ENCODE results near the gene ABI3BP.

The ABI3BP gene

DNA sequence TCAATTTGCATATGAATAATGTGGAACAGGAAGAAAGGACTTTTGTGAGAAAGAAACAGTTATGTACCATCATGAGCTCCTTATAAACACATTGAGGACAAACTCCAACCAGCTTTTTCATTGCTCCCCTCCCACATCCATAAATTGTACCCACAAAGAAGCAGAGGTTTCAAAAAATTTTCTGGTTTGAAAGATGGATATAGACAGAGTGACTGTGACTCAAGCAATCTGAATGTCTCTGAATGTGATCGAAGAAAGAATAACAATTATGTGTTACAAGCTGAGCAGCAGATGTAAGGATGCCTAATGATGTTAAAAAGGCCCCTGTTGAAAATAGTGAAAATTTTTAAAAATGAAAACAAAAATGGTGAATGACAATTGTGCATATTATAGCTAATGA lies 156.6 kb downstream of the ABI3BP start:
- no peak for DNase-seq (ENCODE audit: low read depth in 2 of 2)

DNA sequence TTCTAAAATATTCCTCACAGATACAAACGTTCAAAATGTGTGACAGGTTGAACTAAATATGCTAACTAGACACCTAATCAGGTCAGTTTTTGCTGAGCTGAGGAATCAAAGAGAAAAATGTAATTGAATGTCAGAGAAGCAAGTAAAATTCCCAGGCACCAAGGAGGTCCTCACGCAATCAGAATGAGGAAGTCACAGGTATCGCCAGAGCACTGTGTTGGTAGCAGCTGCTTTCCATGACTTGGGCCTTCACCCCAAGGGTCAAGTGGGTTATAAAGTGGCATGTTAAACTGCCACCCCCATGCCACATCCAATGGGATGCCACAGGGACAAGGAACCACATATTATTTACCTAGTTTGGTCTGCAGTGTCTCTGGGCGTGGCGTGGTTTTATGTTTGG lies 158.9 kb downstream of the ABI3BP start:
- no peak for DNase-seq (ENCODE audit: low read depth in 2 of 2)

DNA sequence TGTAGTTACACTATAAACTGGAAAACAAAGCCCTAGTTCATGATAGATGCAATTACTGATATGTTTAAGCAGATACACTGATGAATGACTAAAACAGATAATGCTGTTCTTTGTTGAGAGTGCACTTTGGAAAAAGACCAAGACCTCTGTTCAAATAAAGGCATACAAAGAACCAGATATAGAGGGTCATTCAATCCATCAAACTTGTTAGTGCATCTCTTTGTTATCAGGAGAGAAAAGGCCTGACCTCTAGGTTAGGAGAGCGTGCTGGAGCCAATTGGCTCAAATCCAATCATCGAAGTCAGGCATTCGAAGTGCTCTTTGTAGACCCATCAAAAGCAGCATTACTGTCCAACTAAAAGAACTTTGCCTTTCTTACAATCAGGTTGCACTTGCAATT lies 159.7 kb downstream of the ABI3BP start:
- DNase-seq (ENCODE audit: low read depth in 2 of 2): no peak

DNA sequence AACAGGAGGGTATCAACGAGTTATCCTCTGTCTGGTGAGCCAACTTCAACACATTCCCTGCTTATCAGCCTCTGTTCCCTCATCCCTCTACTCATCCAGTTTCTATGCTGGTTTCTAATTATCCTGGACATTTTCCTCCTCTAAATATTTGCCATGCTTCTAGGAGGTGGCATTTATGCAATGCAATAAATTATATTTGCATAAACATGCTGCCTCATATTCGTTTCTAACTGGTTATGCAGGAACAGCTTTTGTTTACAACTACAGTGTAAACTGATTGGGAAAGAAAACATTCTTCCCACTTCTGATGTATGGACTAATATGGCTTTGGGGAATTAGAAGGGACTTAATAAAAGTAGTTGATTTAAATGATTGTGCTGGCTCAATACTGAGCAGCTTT lies 161.6 kb downstream of the ABI3BP start:
- no peak for DNase-seq (ENCODE audit: low read depth in 2 of 2)

DNA sequence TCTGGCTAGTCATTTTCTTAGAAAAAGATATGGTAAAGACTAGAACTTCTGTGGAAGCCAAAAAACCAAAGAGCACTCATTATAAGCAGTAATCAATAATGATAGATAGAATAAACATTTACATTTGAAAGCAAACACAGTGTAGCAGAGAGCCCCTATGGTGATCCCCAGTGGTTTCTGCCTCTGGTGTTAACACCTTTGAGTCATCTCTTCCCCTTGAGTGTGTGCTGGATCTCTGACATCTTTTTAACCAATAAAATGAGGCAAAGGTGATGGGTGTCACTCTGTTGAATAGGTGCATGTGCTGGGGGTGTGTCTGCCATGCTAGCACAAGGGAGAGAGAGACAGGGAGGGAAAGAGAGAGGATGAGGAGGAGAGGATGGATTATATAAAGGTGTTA lies 162.3 kb downstream of the ABI3BP start:
- no peak for DNase-seq (ENCODE audit: low read depth in 2 of 2)

DNA sequence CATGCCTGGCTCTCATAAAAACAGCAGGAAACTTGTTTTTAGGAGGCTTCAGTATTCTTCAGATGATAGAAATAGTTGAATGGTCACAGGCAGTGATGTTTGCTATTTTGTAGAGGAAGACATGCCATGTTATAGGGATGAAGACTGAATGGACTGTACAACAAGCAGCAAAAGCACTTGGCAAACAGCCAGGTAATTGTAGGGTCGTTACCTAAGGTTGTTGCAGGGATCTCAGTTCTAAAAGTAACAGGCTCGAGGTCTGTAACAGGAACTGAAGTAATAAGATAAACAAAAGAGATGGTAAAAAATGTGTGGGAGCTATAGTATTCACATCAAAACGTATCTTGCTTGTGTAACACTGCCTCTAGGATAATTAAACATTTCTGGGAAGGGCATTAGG lies 167.6 kb downstream of the ABI3BP start:
- no peak for DNase-seq (ENCODE audit: low read depth in 2 of 2)

DNA sequence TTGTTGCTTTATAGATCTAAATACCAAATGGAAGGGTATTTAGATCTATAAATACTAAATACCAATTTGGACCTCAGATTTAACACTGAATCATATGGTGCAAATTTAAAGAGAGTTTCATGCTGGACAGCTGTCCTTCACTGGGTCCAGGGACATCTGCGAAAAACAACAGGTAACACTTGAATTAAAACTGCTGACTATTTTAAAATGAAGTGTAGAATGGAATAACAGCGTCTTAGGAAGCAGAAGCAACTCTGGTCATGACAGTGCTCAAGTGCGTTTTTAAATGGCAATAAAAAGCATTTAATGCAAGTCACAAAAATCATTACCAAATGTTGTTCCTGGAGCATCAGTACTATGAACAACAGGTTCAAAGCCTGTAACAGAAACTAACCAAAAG lies 177.6 kb downstream of the ABI3BP start:
- no peak for DNase-seq (ENCODE audit: low read depth in 2 of 2)

DNA sequence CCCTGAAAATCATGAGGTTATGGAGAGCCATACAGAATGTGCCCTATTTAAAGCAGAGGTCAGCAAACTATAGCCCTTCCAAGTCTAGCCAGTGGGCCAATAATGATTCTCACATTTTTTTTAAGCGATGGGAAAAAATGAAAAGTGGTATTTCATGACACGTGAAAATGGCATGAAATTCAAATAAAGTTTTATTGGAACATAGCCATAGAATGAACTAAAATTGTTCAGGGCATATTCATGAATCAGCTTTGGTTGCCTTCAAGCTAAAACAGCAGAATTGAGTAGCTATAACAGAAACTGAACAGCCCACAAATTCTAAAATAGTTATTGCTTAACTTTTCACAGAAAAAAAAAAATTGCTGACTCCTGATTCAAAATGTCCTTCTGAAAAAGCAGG lies 179.4 kb downstream of the ABI3BP start:
- no peak for DNase-seq (ENCODE audit: low read depth in 2 of 2)

DNA sequence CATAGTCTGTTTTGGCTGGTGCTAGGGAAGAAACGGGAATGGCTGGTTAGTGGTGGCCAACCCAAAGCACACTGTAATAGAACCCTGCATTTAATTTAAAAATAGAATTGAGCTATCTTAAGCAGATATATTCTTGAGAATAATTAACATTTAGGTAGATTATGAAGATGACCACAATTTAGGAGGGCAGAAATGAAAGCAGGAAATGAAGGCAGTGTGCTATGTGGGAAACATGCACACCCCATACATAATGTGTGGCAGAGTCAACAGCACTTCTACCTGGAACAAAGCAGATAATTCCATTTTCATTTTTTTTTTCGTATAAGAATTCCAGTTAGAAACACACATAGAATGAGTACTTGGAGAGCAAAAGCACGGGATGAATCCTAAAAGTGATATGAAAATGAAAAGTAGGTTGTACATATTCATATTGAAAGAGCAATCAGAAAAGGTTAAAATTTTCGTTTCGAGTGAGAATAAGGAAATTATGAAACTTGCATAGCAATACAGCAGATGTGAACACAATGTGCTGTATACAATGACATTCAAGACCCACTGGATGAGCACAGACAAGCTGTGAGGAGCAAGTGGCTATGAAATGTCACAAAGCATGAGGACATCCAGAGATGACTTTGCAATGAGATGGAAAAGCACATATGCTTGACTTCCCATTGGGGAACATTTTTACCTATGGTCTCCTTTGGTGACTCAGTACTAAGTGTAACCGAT lies 181.3 kb downstream of the ABI3BP start:
- DNase-seq (ENCODE audit: low read depth in 2 of 2): no peak

DNA sequence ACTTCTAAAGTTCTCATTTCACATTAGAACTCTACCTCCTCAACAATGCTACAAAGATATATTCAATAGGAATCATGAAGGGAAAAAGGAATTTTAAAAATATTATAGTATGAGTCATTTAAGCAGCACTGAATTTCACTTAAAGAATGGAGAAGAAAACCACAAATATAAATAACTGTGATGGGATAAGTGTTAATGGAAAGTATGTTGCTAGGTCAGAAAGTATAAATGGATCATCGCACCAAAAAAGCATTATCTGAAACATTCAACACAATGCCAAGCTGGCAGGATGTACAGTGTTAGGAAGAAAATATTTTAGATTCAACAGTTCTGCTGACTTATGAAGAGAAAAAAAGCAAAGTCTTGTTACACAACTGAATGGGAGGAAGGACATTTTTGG lies 182.6 kb downstream of the ABI3BP start:
- DNase-seq (ENCODE audit: low read depth in 2 of 2): no peak

DNA sequence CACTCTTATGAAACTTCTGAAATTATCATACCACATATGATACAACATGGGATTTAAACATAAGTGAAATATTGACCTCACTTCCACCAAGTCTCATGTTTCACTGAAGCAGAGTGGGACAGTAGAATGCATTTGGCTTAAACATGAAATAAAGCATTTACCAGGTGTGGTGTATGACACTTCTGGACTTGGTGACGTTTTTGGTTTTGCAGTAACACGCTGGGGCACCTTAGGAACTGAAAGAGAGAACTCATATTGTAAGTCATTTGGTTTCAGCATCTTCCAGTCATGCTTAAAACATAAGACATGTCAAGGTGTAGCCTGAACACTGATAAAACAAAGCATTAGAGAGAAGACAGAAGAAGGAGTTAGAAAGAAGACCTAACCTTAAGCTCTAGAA lies 188.6 kb downstream of the ABI3BP start:
- DNase-seq (ENCODE audit: low read depth in 2 of 2): no peak

DNA sequence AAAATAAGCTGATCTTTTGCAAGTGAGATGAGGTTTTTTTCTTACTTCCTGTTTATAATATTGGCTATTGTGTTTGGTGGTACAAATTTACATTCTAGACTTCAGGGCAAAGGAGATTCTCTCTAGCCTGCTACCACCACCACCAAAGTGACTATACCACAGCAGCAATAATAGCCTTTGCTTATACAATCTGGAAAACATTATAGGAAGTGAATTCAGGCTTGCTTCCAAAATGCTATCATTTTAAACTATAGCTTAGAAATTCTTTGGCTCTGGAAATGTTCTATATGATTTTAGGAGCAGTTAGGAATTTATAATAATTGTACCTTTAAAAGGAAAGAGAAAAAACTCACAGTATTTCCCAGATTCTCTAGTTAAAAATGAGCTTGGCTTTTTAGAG lies 189.5 kb downstream of the ABI3BP start:
- DNase-seq (ENCODE audit: low read depth in 2 of 2): no peak

DNA sequence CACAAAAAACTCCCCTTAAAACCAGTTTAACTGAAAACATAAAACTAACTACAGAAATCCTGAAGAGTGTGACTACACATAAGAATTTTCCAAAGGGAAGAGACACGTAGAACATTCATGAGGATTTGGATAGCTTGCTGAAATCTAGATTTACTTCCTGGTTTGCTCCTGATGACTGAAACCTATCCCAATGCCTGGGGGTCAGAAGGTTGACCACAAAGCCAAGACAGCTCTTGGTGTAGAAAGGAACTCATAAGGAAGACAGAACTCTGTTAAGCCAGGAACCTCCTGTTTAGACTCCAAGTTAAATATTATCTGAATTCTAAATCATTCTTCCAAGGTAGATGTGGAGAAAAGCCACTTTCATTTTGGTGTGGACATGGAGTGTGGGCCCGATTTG lies 191.1 kb downstream of the ABI3BP start:
- no peak for DNase-seq (ENCODE audit: low read depth in 2 of 2)

DNA sequence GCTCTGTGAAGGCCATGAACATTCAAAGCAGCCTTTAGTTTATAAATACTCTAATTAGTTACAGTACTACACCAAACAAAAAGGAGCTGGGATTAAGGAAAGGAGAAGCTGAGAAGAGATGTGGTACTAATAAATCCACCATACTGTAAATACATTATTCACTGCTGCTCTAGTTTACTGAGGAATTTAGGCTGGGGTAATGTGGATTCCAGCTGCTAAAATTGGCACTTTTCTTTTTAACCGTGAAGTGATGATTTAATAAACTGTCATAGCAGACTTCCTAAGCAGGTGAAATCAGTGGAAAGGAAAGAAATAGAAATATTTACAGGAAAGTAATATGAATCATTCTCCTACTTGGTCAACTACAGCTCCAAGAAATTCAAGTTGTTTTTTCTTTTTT lies 195.2 kb downstream of the ABI3BP start:
- no peak for DNase-seq (ENCODE audit: low read depth in 2 of 2)

DNA sequence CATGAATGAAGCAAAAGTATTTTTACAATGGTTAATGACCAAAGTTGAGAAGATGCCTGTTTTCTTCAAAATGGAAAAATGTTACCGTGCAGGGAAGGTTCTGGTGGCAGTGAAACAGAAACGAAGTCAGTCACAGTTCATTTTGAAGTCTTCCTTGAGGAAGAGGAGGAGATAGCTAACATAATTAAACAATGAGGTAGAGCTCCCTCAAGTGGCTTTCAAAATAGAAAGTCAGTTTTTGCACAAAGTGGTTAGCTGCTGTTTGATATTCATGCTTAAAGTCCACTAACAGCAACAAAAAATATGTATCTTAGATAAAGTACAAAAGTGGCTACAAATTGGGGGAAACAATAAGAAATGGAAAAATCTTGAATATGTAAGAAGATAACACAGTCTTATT lies 196.7 kb downstream of the ABI3BP start:
- no peak for DNase-seq (ENCODE audit: low read depth in 2 of 2)

DNA sequence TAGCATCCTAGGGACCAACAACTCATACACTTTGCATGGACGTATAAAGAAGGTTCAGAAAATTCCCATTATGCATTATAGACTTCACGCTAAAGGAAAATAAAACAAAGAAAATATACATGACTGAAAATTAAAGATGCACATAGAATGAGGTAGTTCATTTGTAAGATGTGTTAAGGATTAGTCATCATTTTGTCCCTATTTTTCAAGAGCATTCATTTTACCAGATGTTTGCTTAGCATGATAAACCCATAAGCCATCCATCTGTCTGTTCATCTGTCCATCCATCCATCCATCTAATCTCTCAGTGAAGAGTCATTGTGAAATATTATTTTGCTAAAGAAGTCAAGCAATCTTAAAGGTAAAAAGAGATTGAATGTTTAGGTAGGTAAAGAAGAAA lies 203.6 kb downstream of the ABI3BP start:
- DNase-seq (ENCODE audit: low read depth in 2 of 2): no peak

DNA sequence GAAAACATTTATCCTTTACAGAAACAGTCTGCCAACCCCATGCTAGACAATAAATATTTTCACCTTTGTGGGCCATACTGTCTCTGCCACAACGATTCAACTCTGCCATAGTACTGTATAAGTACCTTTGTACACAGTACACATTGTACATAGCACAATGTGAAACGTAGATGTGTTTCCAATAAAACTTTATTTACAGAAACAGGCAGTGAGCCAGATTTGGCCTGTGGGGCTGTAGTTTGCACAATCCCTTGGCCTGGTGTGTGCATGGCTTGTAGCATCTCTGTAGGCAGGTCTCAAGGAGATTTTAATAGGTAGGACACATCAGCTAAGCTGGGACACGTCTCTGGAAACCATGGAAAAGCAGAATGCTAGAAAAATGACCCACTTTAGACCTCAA lies 209.6 kb downstream of the ABI3BP start:
- no peak for DNase-seq (ENCODE audit: low read depth in 2 of 2)

DNA sequence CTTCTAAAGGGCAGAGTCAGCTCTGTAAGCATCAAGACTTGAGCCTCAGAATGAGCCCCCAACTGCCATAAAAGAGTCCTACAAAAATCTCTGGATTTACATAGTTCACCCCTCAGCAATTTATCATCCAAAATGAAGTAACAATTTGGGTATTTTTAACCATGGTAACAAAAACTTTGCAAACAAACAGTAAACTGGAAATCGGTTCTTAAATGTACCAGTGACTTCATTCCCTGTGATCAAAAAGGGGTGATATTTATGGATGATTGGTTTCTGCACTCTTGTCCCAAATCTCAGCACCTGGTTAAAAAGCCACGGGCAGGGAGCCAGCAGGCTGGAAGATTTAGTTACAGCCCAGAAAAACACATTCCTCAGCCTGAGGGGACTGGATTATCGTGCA lies 210.3 kb downstream of the ABI3BP start:
- no peak for DNase-seq (ENCODE audit: low read depth in 2 of 2)

DNA sequence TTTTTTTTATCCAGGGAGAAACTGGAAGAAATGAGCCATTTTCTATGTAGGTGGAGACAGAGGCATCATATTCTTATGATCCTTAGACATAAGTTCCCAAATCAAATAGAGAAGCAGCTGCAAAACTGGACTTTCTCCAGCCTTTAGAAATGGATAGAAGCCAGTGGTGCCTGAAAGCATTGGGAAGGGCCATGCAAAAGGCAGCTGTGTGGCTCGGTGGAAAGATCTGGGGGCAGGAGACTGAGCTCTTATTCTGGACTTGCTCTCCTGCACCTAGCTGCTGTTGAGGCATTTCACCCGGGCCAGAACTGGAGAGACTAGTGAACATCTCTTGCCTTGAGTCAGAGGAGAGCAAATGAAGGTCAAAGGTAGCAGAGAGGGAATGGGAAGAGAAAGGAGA lies 210.9 kb downstream of the ABI3BP start:
- DNase-seq (ENCODE audit: low read depth in 2 of 2): no peak

DNA sequence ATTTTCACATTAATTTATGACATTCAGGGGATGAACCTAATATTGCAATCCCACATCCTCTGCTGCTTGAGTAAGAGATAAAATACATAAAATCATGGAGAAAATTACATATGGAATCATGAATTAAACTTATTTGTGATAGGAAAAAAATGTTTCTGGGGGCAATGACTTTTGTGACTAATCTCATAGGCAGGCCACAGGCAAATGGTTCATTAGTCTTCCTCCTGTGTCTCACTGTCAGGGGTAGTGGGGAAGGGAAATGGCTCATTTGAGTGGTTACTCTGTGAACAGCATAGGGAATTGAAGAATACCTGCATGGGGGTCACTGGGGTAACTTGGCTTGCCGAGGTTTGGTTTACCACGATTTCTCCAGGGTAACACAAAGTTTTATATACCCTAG lies 211.9 kb downstream of the ABI3BP start:
- no peak for DNase-seq (ENCODE audit: low read depth in 2 of 2)

DNA sequence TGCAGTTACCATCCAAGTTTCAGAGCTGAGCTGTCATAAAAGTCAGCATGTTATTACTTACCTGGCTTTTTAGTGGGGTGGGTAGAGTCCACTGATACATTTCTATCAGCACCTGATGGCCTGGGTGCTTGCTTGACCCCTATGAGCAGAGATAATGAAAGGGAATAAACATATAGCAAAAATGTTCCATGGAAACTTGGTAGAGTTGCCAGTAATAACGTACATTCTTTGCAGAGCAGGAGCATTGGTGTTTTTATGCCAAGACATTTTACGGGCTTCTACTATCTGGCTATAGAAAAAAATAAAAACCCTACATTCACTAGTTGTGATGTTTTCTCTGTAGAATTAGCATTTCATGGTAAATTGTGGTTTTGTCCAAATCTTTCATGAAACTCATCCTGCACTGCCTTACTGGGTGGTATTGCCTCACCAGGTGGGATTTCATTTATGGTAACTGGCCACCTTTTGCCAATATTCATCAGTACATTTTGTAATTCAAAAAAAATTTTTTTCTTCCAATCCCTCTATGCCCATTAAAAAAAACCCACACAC lies 213.1 kb downstream of the ABI3BP start:
- DNase-seq (ENCODE audit: low read depth in 2 of 2): no peak

DNA sequence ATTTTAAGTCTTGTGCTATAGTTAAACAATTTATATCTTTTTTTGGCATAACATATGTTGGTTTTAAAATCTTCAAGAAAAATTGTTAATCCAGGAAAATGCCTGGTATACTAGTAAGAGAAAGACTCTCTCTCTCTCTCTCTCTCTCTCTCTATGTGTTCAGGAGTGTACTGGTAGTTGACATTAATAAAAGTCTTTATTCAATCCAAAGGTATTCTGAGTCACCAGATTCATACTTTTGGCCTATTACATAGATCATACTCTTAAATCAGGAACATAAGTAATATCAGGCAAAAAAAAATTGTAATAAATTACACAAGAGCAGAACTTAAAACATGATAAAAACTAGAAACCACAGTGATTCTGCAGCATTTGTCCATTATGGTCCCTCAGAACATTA lies 213.7 kb downstream of the ABI3BP start:
- no peak for DNase-seq (ENCODE audit: low read depth in 2 of 2)

DNA sequence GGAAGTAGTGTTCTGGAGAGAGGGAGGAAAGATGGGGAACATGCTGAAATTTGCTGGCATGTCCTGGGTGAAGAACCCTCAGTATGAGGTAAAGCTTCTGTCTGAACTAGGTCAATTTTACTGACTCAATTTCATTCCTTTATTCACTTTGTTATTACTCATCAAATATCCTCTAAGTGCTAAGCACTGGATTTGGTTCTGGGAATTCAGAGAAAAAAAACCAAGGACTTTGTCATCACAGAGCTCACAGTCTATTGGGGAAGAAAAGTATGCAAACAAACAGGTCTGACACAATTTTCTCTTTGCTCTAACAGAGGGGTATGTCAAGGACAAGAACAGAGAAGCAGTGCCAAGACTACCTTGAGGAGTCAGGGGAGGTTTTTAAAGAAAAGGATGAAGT lies 215.9 kb downstream of the ABI3BP start:
- DNase-seq (ENCODE audit: low read depth in 2 of 2): no peak

DNA sequence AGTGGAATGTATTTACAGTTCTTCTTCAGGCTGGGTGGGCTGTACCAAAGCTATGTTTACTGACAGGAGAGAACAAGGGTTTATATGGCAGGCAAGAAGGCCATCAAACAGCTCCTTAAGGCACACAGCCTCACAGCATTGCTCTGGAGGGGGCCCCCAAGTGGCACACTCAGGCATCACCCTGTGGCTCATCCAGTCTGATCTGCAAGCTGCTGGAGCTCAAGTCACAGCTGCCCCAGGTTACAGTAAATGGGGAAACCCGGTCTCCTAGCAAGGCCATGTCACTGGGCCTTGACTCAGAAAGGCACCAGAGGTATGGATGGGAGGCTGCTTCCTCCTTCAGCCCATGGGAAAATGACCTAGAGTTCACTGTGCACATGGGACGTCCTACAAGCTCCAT lies 216.5 kb downstream of the ABI3BP start:
- DNase-seq (ENCODE audit: low read depth in 2 of 2): no peak

All from stimulated activated CD8-positive, alpha-beta memory T cell treated with anti-CD3 and anti-CD28 coated beads, Interleukin-15, amount 100 ng/mL, for 48 hours (primary cell).